Nasal cavity respiratory epithelium epithelial cell of viscerocranial mucosa (primary cell): ENCODE measurements around the gene RBMY1B. TPM values are rescaled to one million over a fixed set of nuclear protein-coding genes. Genes with fewer than 3 reads are reported as not detected.

Experiments
- total RNA-seq: library from RNA; depleted of rRNA; stranded (reverse); fragments of >200 nt; gene quantifications from 2 replicates; pipeline ENCODE4 v1.2.3, GENCODE V29; 2014

The RBMY1B gene
- not detected in 2 replicates for total RNA-seq

GRCh38 chrY:21511038-21511437 is at the start of gene RBMY1B:
Gene RBMY1B, plus strand, starts transcription at chrY:21511338. Its CDS starts 2,013 bp downstream, at chrY:21513351.

GRCh38 chrY:21534579-21534978 is 23.4 kb downstream of the RBMY1B start, which contains the start of gene RBMY1A1:
Gene RBMY1A1, plus strand, starts transcription at chrY:21534879. Its CDS starts 2,013 bp downstream, at chrY:21536892.

Other genes with a start within 250 kb of the RBMY1B start
- not detected in 2 replicates for gene RBMY1A1, start 23.5 kb downstream of the RBMY1B start, total RNA-seq